NCI-H187 treated with DMSO at 0.1 percent for 48 hours (cell line): ENCODE results near the gene MALL.
"Not testable (repeated sequence)": the region's sequence is repeated elsewhere in the genome, so short reads cannot be mapped to it uniquely, and the experiment has no call there.

ENCODE experiments used
- DNase-seq: peaks from one replicate; lab custom pipeline; 2025; lab: John Stamatoyannopoulos, UW

Gene MALL

GRCh38 chr2:110097506-110098220 lies 18.0 kb downstream of the MALL start:
- DNase-seq, result no peak

DNA sequence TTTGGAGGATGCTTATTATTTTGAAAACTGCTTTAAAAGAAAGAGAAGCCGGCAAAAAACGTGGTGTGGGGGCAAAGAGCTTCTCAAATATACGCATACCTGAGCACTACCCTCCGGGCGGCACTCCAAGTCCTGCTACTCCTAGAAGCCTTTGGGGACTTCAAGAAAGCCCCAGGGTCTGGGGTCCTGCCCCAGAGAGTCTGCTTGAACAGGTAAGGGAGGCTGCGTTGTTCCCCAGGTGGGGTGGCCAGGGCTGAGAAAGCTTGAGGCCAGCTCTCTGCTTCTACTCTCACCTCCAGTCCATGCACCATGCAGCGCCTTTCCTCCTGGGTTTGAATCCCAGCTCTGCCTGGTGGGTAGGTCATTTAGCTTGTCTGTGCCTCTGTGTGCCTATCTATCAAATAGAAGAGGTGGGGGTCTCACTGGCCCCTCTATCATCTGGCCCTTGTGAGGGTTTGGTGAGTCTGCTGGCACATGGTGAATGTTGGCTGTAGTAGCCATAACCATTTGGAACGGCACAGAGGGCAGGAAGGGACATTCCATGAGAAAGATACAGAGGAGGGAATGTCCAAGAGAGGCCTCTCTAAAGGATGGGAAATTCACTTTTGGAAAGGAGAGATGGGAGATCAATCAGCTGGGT lies 19.5 kb downstream of the MALL start:
- no peak for DNase-seq

GRCh38 chr2:110094884-110095534 lies 20.6 kb downstream of the MALL start:
- not testable (repeated sequence) for DNase-seq

- DNase-seq, result not testable (repeated sequence)
Observed at GRCh38 chr2:110093924-110094323, 21.7 kb downstream of the MALL start.

- DNase-seq, result not testable (repeated sequence)
Observed at GRCh38 chr2:110090164-110090563, 25.5 kb downstream of the MALL start.

DNA sequence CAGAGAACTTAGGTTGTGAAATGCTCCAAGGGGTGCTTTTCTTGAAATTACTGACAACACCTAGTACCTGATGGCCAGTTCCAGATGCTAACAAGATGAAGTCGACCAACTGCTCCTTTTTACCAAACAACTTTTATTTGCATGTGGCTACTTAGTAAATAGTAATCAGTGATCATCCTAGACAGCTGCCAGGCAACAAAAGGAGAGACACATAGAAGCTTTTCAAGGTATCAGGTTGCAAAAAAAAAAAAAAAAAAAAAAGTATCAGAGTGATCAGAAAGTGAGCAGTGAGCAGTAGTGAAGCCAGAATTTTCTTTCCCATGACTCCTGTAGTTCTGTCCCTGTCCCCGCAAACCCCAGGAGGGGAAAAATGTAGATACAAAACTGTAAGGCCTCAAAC lies 31.9 kb downstream of the MALL start:
- not testable (repeated sequence) for DNase-seq

DNA sequence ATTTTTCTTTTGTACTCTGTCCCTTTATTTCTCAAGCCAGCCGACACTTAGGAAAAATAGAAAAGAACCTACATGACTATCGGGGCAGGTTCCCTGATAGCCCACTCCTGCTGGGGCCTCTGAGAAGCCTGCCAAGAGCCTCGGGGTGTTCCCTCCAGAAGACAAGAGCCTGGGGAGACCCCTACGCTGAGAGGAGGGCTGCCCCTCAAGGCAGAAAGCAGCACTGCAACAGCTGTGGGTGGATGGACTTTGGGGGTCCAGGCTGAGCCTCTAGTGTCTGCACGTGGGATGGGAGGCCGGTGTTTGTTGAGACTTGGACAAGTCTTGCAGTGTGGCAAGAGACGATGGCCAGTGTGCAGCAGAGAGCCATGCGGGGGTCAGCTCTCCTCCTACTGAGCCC lies 32.5 kb downstream of the MALL start:
- DNase-seq, result not testable (repeated sequence)

GRCh38 chr2:110078104-110078503 lies 37.5 kb downstream of the MALL start:
- not testable (repeated sequence) for DNase-seq

GRCh38 chr2:110075896-110076295 lies 39.7 kb downstream of the MALL start:
- not testable (repeated sequence) for DNase-seq

DNA sequence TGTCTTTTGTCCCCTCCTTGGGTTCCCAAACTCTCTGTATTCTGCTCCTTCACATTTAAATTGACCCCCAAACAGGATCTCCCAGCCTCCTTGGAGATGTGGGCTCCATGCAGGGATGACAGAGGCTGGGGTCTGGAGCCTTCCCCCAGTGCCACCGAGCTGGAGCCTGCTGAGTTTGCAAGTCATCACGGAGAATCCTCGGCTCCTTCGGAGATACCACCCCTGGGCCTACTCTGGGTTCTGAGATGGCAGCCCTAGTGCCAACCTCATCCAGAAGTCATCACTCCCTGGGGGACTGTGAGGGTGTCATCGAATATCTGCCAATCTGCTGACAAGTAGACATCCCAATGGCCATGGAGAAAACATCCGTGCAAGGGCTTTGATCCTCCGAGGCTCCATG lies 45.8 kb downstream of the MALL start:
- not testable (repeated sequence) for DNase-seq

DNA sequence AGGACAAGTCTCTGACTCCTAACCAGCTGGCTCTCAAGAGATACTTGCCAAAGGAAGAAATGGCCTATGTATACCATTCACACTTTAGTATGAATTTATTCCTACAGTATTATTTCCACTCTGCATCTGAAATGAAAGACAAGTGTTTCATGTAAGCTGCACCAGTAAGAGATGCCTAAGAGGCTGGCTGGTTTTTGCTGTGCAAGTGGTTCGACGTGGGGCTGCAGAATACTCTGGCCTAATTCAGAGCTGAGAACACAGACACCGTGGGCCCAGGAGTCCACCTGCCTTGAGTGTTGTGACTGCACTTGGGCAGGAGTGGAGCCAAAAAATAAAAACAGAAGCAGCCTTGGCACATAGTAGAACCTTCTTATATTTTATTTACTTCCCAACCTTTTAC lies 47.5 kb downstream of the MALL start:
- not testable (repeated sequence) for DNase-seq

- DNase-seq, result not testable (repeated sequence)
Observed at GRCh38 chr2:110062332-110062731, 53.3 kb downstream of the MALL start.

GRCh38 chr2:110060550-110060949 lies 55.1 kb downstream of the MALL start:
- DNase-seq, result not testable (repeated sequence)

DNA sequence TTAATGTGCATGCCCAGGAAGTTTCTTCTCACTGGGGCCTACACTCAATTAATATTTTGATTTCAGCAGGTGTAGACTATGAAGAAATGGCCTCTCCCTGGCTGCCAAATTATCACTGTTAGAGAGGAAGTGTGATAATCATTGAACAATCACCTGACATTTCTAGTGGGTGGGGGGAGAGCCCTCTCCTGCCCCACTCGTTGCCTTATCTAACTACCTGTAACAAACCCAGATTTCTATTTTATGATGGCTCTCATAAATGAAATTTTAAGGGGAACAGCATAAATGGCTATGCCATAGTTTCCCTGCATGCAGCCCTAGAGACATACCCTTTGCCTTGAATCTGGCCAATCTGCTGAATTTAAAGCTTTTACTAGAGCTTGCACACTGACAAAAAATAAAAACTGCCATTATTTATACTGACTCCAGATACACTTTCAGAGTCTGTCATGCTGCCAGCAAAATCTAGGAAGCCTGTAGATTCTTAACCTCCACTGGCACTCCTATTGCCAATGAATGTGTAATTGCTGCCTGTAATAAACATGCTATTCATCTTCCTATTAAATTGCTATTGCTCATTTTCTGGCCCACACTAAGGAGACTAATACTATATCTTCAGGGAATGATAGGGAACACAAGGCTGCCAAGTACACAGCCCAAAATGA lies 55.8 kb downstream of the MALL start:
- not testable (repeated sequence) for DNase-seq

- DNase-seq, result not testable (repeated sequence)
Observed at GRCh38 chr2:110059009-110059693, 56.5 kb downstream of the MALL start.

DNA sequence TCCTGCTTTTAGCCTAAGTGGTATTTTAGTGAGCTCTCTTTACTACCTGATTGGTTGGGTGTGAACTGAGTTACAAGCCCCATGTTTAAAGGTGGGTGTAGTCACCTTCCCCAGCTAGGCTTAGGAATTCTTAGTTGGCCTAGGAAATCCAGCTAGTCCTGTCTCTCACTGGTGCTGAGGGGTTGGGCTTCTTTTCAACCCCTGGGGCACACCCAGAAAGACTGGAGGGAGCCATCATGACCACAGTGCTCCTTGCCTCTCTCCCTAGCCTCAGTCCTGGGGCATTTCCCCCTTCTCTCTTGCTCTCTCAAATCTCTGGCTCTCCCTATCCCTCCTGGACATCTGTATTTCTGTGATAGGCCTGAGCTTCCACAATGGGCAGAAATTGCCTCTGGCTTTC lies 57.6 kb downstream of the MALL start:
- DNase-seq, result not testable (repeated sequence)

GRCh38 chr2:110055819-110056408 lies 59.7 kb downstream of the MALL start:
- DNase-seq, result not testable (repeated sequence)

DNA sequence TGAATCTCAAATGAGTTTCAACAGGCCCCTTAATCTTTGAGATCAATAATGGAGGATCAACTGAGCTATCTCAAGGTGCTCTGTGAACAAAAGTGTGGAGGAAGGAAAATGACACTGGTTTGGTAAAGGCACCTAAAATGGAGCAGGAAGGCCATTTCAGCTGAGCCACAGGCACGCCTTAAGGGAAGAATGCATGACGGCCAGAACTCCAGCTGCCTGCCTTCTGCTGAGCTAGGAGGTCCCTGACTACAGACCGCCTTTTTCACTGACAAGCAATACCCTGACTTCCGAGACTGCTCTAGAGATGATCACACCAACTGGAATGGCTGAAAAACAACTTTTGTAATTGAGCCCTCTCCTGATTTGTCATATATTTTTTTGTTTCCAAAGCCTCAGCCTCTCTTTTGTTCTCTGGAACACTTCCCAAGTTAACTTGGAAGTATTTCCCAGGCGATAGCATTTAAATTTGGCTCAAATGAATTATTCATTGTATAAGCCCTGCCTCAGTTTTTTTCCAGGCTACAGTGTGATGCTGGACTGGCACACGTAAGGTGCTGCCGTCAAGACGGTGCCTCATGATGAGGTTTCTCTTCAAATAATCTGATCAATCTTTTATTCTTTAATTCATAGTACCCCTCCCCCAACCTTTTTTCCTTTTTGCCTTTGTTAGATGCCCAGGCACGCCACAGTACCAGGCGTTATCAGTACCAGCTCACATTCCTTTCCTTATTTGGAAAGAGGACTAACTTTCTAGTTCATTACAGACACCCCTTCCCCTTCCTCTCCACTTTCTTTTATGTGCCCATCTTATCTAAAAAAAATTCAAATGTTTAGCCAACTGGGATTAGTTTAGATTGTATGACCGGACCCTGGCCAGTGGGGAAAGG lies 60.9 kb downstream of the MALL start:
- DNase-seq, result not testable (repeated sequence)

DNA sequence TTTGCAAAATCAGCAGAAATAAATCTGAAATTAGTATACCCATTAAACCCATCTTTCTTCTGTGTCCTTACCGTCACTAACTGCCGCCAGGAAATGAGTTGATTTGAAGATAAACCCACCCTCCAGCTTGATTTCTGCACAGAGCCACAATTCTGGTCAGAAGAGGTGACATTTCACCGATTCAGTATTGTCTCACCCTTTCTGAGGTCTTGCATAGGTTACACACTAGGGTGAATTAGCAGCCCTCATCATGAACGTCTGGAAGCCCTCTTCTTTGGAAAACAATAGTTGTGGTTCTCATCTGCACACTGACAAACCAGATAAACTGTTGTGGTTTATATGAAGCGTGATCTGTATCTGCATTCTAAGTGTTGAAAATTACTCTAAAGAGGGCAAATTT lies 61.9 kb downstream of the MALL start:
- DNase-seq, result not testable (repeated sequence)

- not testable (repeated sequence) for DNase-seq
Observed at GRCh38 chr2:110052166-110052565, 63.5 kb downstream of the MALL start.
